ENCODE measurements around the gene MRPL42.

DNA sequence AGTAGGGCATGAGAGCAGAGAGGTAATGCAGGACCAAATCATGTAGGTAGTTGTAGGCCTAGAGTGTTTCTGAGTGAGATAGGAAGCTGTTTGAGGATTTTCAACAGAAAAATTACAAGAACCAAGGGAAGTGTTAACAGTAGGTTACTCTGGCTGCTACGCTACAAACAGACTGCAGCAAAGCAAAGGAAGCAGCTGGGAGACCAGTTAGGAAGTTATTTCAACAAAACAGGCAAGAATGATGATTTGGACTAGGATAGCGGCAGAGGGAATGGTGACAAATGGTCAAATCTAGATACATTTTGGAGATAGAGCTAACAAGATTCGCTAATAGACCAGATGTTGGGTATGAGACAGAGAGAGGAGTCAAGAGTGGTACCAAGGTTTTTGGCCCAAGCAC is 26.8 kb downstream of the MRPL42 start:
- TF ChIP-seq CTCF (IDR thresholded peaks at IDR 0.05) (no peak), POLR2A (IDR thresholded peaks at IDR 0.05) (no peak)

All from body of pancreas (tissue), 4 donors.